A549 (cell line): ENCODE results near the gene ACVR1.

Experiments used
- CBX2 ChIP-seq: fragments of 200-600 bp; sonication (generic); IDR thresholded peaks from 2 replicates; pipeline ENCODE4 v1.6.1; 2016; ENCODE audit warnings: low read depth, mild to moderate bottlenecking, borderline replicate concordance
- CEBPB ChIP-seq, 2 experiments: fragments of >200 bp in 1 of 2; sonication (Bioruptor Twin) in 1 of 2; formaldehyde crosslinking in 1 of 2; IDR thresholded peaks; 2 replicates each; pipeline ENCODE4 v1.6.1; 2012 to 2016
- EHMT2 ChIP-seq: fragments of 200-600 bp; sonication (generic); IDR thresholded peaks from 2 replicates; pipeline ENCODE4 v1.6.1; 2016; ENCODE audit warnings: antibody characterized with exemption, low read depth, mild to moderate bottlenecking, moderate library complexity
- EP300 ChIP-seq, 2 experiments: fragments of >200 bp; sonication (Bioruptor Twin); formaldehyde crosslinking; IDR thresholded peaks; 2 replicates in 1 of 2; 3 replicates in 1 of 2; pipeline ENCODE4 v1.6.1; 2016 to 2017
- TF ChIP-seq, protein P1 (sequence below): fragments of 200-600 bp; sonication (generic); IDR thresholded peaks from 2 replicates; pipeline ENCODE4 v1.6.1; 2016; ENCODE audit warnings: antibody characterized with exemption, mild to moderate bottlenecking, moderate library complexity
- TF ChIP-seq, protein P2 (sequence below): fragments of >200 bp; sonication (Bioruptor Twin); formaldehyde crosslinking; IDR thresholded peaks from 3 replicates; pipeline ENCODE4 v1.5.1; 2016
- TF ChIP-seq, protein P3 (sequence below): IDR thresholded peaks from 2 replicates; pipeline ENCODE4 v1.6.1; 2012

DNA sequence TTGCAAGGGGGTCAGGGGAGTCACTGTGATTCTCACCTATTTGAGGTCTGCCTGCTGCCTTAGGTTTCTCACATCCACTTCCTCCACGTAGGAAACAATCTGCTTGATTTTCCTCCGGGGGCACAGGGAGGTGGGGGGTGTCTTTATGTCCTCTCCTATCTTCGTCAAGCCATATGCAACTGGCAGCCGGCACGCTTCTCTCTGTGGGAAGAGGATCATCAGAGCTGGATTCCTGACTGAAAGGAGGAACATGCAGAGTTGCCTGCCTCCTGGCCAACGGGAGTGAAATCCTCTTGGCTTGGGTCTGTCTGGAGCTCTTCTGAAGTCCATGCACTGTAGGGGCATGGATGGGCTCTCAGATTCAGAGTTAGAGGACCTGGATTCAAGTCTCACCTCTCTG lies 43.1 kb upstream of the ACVR1 start:
- TF ChIP-seq, protein P1, sequence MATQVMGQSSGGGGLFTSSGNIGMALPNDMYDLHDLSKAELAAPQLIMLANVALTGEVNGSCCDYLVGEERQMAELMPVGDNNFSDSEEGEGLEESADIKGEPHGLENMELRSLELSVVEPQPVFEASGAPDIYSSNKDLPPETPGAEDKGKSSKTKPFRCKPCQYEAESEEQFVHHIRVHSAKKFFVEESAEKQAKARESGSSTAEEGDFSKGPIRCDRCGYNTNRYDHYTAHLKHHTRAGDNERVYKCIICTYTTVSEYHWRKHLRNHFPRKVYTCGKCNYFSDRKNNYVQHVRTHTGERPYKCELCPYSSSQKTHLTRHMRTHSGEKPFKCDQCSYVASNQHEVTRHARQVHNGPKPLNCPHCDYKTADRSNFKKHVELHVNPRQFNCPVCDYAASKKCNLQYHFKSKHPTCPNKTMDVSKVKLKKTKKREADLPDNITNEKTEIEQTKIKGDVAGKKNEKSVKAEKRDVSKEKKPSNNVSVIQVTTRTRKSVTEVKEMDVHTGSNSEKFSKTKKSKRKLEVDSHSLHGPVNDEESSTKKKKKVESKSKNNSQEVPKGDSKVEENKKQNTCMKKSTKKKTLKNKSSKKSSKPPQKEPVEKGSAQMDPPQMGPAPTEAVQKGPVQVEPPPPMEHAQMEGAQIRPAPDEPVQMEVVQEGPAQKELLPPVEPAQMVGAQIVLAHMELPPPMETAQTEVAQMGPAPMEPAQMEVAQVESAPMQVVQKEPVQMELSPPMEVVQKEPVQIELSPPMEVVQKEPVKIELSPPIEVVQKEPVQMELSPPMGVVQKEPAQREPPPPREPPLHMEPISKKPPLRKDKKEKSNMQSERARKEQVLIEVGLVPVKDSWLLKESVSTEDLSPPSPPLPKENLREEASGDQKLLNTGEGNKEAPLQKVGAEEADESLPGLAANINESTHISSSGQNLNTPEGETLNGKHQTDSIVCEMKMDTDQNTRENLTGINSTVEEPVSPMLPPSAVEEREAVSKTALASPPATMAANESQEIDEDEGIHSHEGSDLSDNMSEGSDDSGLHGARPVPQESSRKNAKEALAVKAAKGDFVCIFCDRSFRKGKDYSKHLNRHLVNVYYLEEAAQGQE: no peak
- TF ChIP-seq, protein P2, sequence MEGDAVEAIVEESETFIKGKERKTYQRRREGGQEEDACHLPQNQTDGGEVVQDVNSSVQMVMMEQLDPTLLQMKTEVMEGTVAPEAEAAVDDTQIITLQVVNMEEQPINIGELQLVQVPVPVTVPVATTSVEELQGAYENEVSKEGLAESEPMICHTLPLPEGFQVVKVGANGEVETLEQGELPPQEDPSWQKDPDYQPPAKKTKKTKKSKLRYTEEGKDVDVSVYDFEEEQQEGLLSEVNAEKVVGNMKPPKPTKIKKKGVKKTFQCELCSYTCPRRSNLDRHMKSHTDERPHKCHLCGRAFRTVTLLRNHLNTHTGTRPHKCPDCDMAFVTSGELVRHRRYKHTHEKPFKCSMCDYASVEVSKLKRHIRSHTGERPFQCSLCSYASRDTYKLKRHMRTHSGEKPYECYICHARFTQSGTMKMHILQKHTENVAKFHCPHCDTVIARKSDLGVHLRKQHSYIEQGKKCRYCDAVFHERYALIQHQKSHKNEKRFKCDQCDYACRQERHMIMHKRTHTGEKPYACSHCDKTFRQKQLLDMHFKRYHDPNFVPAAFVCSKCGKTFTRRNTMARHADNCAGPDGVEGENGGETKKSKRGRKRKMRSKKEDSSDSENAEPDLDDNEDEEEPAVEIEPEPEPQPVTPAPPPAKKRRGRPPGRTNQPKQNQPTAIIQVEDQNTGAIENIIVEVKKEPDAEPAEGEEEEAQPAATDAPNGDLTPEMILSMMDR: no peak
- TF ChIP-seq CEBPB (IDR thresholded peaks at IDR 0.05) (no peak), EP300 (IDR thresholded peaks at IDR 0.05) (no peak), CBX2 (no peak), EHMT2 (no peak)
- TF ChIP-seq, protein P3, sequence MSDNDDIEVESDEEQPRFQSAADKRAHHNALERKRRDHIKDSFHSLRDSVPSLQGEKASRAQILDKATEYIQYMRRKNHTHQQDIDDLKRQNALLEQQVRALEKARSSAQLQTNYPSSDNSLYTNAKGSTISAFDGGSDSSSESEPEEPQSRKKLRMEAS: no peak
